ENCODE data around the gene RASAL2. TPM values are rescaled to one million over a fixed set of nuclear protein-coding genes. Genes with fewer than 3 reads are reported as not detected.

RASAL2 gene
- total RNA-seq, 1 donor from 2014 or later, result 57.5 TPM

GRCh38 chr1:178262120-178262500, 168.2 kb downstream of the RASAL2 start:
- intact Hi-C loops (cut with DNase I), result no loop called here

GRCh38 chr1:178263341-178263740, 169.4 kb downstream of the RASAL2 start:
- no peak overlapping the region for H3K27ac ChIP-seq

More at GRCh38 chr1:178262120-178262500, 168.2 kb downstream of the RASAL2 start:
- no peaks in the 10 kb centered on the region for H3K36me3 ChIP-seq
- H3K27ac ChIP-seq, result no peak overlapping the region
- no peak for TF ChIP-seq CTCF (IDR thresholded peaks at IDR 0.05)
- H3K27me3 ChIP-seq, result no peaks in the 10 kb centered on the region
- H3K4me1 ChIP-seq, result peaks cover 0 to 5% of the 10 kb centered on the region in 2 donors
- peaks cover 0 to 3% of the 10 kb centered on the region in 2 donors for H3K9me3 ChIP-seq
- no peak overlapping the region for H3K4me3 ChIP-seq
- DNase-seq (ENCODE audit: low spot score in 2 of 2), result no peak

GRCh38 chr1:178266113-178266512, 172.2 kb downstream of the RASAL2 start:
- Histone ChIP-seq H3K4me1 (peaks cover 0 to 5% of the 10 kb centered on the region in 2 donors), H3K27me3 (no peaks in the 10 kb centered on the region), H3K4me3 (no peak overlapping the region), H3K9me3 (no peaks in the 10 kb centered on the region), H3K36me3 (no peaks in the 10 kb centered on the region), H3K27ac (no peak overlapping the region)
- no peak for TF ChIP-seq CTCF (IDR thresholded peaks at IDR 0.05)
- no peak for DNase-seq (ENCODE audit: low spot score in 2 of 2)
- intact Hi-C loops (cut with DNase I), result no loop called here

More at GRCh38 chr1:178263341-178263740, 169.4 kb downstream of the RASAL2 start:
- no peak for TF ChIP-seq CTCF (IDR thresholded peaks at IDR 0.05)
- intact Hi-C loops (cut with DNase I), result no loop called here
- H3K9me3 ChIP-seq, result peaks cover 0 to 3% of the 10 kb centered on the region in 2 donors
- peaks cover 0 to 5% of the 10 kb centered on the region in 2 donors for H3K4me1 ChIP-seq
- DNase-seq (ENCODE audit: low spot score in 2 of 2), result no peak
- no peaks in the 10 kb centered on the region for H3K36me3 ChIP-seq
- no peak overlapping the region for H3K4me3 ChIP-seq
- no peaks in the 10 kb centered on the region for H3K27me3 ChIP-seq

- Histone ChIP-seq H3K27ac (no peak overlapping the region), H3K4me1 (peaks cover 0 to 5% of the 10 kb centered on the region in 2 donors), H3K36me3 (no peaks in the 10 kb centered on the region), H3K27me3 (no peaks in the 10 kb centered on the region), H3K9me3 (no peaks in the 10 kb centered on the region), H3K4me3 (no peak overlapping the region)
- DNase-seq (ENCODE audit: low spot score in 2 of 2), result no peak
- intact Hi-C loops (cut with DNase I), result no loop called here
- no peak for TF ChIP-seq CTCF (IDR thresholded peaks at IDR 0.05)
Measured at GRCh38 chr1:178266619-178267066, 172.7 kb downstream of the RASAL2 start.

GRCh38 chr1:178267646-178268094, 173.8 kb downstream of the RASAL2 start:
- no peaks in the 10 kb centered on the region for H3K9me3 ChIP-seq
- intact Hi-C loops (cut with DNase I), result no loop called here
- H3K4me3 ChIP-seq, result no peak overlapping the region
- DNase-seq (ENCODE audit: low spot score in 2 of 2), result no peak
- H3K4me1 ChIP-seq, result peaks cover 0 to 3% of the 10 kb centered on the region in 2 donors
- no peaks in the 10 kb centered on the region for H3K27me3 ChIP-seq
- H3K36me3 ChIP-seq, result no peaks in the 10 kb centered on the region
- TF ChIP-seq CTCF (IDR thresholded peaks at IDR 0.05), result no peak
- H3K27ac ChIP-seq, result no peak overlapping the region

GRCh38 chr1:178271471-178271870, 177.6 kb downstream of the RASAL2 start:
- intact Hi-C loops (cut with DNase I), result no loop called here

More at GRCh38 chr1:178271471-178271870, 177.6 kb downstream of the RASAL2 start:
- Histone ChIP-seq H3K36me3 (no peaks in the 10 kb centered on the region), H3K27ac (no peak overlapping the region), H3K27me3 (no peaks in the 10 kb centered on the region), H3K9me3 (no peaks in the 10 kb centered on the region), H3K4me3 (no peak overlapping the region), H3K4me1 (no peaks in the 10 kb centered on the region)
- no peak for TF ChIP-seq CTCF (IDR thresholded peaks at IDR 0.05)
- DNase-seq (ENCODE audit: low spot score in 2 of 2), result no peak

Measured in ascending aorta (tissue), 2 donors.